DND-41 (cell line): ENCODE measurements around the gene GMPPB.

Source experiments
- CTCF ChIP-seq: IDR thresholded peaks from 2 replicates; pipeline ENCODE4 v1.5.1; 2012; ENCODE audit warnings: borderline replicate concordance, low read length, moderate library complexity, mild to moderate bottlenecking; ENCODE audit not compliant: poor library complexity, severe bottlenecking; ENCODE audit errors: extremely low read depth
- EZH2 ChIP-seq: IDR thresholded peaks from 3 replicates; pipeline ENCODE4 v1.6.1; 2012; ENCODE audit warnings: borderline replicate concordance, low read depth, mild to moderate bottlenecking, moderate library complexity, low read length, inconsistent platforms; ENCODE audit not compliant: severe bottlenecking

GRCh38 chr3:49763981-49764380 is 40.2 kb upstream of the GMPPB start:
- no peak for TF ChIP-seq CTCF
- TF ChIP-seq EZH2: no peak
